ENCODE results near the gene KRTAP10-6.
"Not testable (repeated sequence)": the region's sequence is repeated elsewhere in the genome, so short reads cannot be mapped to it uniquely, and the experiment has no call there.

The KRTAP10-6 gene

GRCh38 chr21:44599264-44600029 is 7.1 kb upstream of the KRTAP10-6 start:
- no peak for DNase-seq

GRCh38 chr21:44598061-44598460 is 5.8 kb upstream of the KRTAP10-6 start:
- DNase-seq, result no peak

- no peak for DNase-seq
These were observed 3.9 kb upstream of the KRTAP10-6 start for GRCh38 chr21:44596068-44596725.

GRCh38 chr21:44595524-44595923 is 3.2 kb upstream of the KRTAP10-6 start:
- no peak for DNase-seq

- no peak for DNase-seq
These were observed 2.2 kb upstream of the KRTAP10-6 start for GRCh38 chr21:44594406-44594916.

- DNase-seq, result no peak
These were observed 1.5 kb upstream of the KRTAP10-6 start for GRCh38 chr21:44593598-44594405.

GRCh38 chr21:44591801-44592130 is 539 bp downstream of the KRTAP10-6 start:
- DNase-seq, result not testable (repeated sequence)

GRCh38 chr21:44590897-44591800 is 1.2 kb downstream of the KRTAP10-6 start:
- not testable (repeated sequence) for DNase-seq

GRCh38 chr21:44590311-44590721 is 2.0 kb downstream of the KRTAP10-6 start:
- no peak for DNase-seq

- DNase-seq, result no peak
These were observed 2.6 kb downstream of the KRTAP10-6 start for GRCh38 chr21:44589586-44590305.

GRCh38 chr21:44589094-44589493 is 3.2 kb downstream of the KRTAP10-6 start:
- no peak for DNase-seq

GRCh38 chr21:44585892-44586291 is 6.4 kb downstream of the KRTAP10-6 start:
- DNase-seq, result no peak

GRCh38 chr21:44583800-44584147 is 8.5 kb downstream of the KRTAP10-6 start:
- no peak for DNase-seq

GRCh38 chr21:44583089-44583799 is 9.1 kb downstream of the KRTAP10-6 start:
- DNase-seq, result no peak

GRCh38 chr21:44582055-44582454 is 10.2 kb downstream of the KRTAP10-6 start:
- no peak for DNase-seq

- no peak for DNase-seq
These were observed 11.1 kb downstream of the KRTAP10-6 start for GRCh38 chr21:44581158-44581557.

GRCh38 chr21:44580231-44580821 is 12.0 kb downstream of the KRTAP10-6 start, which contains the start of gene KRTAP10-5:
KRTAP10-5 (minus strand) TSS chr21:44580604; CDS start chr21:44580578, 26 bp downstream.
- not testable (repeated sequence) for DNase-seq

- DNase-seq, result no peak
These were observed 12.5 kb downstream of the KRTAP10-6 start for GRCh38 chr21:44579833-44580144.

- no peak for DNase-seq
These were observed 13.1 kb downstream of the KRTAP10-6 start for GRCh38 chr21:44579056-44579832.

Measured in EL (cell line).